Stimulated activated CD4-positive, alpha-beta T cell treated with anti-CD3 and anti-CD28 coated beads, Interleukin-4, amount 100 ng/mL, for 1 hour (primary cell): ENCODE data around the gene POTEG.
"Not testable (repeated sequence)": the region's sequence is repeated elsewhere in the genome, so short reads cannot be mapped to it uniquely, and the experiment has no call there.

Experiments
- DNase-seq: peaks from one replicate; pipeline ENCODE4 v3.0.0-alpha.2; 2020

The POTEG gene

DNA sequence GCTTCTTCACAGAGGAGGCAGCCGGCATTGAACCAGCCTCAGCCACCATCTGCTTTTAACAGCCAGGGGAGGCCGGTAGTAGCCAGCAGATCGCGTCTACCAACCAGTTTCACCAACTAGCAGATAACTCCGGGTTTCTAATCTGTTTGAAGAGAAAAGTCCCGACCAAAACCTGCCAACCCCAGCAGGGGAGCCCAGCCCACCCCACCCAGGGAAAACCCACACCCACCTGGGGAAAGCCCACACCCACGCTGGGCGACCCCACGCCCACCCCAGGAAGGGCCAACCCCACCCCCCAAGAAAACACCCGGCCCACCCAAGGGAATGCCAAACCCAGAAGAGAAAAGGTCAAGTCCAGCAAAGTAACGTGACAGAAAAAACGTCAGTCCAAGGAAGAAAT lies at the start of gene POTEG:
Gene POTEG, minus strand, starts transcription at position 101 of the 400 bp plus-strand sequence. Its CDS starts 52 bp downstream, at position 49.
- not testable (repeated sequence) for DNase-seq

GRCh38 chr14:19482093-19482492 lies 48.0 kb upstream of the POTEG start:
- DNase-seq, result not testable (repeated sequence)

DNA sequence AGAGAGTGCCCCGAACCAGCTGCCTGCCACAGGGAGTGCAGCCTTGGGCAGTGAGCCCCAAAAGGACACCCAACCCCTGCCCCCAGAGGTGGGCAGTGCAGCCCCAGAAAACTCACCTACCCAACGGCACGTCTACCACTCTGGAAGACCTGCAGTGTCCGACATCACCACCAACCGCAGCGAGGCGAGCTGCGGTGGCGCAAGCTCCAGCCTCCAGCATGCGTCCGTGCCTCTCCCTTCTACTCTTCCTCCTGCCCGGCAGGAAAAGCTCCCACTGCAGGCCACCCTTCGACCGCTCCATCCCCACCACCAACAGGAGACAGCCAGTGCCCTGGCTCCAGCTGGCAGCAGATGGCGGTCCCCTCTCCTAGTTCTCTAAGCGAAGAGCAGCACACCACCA lies 47.3 kb upstream of the POTEG start:
- DNase-seq, result not testable (repeated sequence)

DNA sequence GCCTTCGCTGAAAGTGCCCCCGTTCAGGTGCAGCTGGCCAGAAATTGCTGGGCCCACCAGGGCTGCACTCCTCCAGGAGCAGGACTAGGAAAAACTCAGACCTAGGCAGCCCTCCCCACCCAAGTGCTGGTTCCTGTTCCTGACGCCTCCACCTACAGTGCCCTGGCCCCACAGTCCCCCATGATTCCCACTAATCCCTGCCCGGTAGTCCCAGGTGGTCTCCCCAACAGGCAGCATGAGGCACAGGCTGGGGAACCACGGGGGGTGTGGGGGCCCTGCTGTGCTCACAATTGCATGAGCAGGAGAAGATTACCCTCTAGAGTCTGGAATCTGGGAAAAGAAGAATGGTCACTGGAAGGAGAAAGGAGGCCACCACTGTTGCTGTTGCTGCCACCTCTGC lies 46.4 kb upstream of the POTEG start:
- DNase-seq, result not testable (repeated sequence)

- not testable (repeated sequence) for DNase-seq
Measured at GRCh38 chr14:19445761-19446160, 11.6 kb upstream of the POTEG start.

- not testable (repeated sequence) for DNase-seq
Measured at GRCh38 chr14:19439826-19440225, 5.7 kb upstream of the POTEG start.

DNA sequence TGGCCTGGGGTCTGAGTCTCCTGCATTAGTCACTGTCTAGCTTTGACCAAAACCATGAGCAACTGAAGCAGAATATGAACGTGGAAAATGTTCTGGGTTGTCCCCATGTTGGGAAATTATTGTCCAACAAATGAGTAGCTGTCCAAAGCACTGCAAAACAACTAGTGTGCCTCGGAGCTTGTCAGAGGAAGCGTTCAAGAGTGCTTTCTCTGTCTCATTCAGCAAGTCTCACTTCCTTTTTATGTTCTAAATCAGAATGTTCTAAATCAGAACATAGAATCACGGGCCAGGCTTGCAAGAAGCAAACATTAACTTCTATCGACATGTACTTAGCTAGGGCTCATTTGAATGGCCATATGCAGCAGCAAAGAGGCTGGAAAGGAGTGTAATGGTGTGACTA lies 5.1 kb upstream of the POTEG start:
- DNase-seq, result not testable (repeated sequence)

DNA sequence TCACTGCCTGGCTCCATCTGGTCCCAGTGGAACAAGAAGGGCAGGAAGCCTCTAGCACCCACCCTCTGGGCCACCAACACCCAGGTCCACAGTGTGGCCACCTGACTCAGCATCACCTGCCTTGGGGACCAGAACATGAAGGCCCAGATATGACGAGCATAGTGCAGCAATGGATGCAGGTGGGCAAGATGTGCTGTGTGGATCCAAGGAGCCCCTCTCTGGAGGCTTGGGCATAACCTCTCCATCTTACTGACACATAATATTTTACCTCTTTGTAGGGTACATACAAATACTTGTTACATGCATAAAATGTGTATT lies 2.9 kb upstream of the POTEG start:
- not testable (repeated sequence) for DNase-seq

DNA sequence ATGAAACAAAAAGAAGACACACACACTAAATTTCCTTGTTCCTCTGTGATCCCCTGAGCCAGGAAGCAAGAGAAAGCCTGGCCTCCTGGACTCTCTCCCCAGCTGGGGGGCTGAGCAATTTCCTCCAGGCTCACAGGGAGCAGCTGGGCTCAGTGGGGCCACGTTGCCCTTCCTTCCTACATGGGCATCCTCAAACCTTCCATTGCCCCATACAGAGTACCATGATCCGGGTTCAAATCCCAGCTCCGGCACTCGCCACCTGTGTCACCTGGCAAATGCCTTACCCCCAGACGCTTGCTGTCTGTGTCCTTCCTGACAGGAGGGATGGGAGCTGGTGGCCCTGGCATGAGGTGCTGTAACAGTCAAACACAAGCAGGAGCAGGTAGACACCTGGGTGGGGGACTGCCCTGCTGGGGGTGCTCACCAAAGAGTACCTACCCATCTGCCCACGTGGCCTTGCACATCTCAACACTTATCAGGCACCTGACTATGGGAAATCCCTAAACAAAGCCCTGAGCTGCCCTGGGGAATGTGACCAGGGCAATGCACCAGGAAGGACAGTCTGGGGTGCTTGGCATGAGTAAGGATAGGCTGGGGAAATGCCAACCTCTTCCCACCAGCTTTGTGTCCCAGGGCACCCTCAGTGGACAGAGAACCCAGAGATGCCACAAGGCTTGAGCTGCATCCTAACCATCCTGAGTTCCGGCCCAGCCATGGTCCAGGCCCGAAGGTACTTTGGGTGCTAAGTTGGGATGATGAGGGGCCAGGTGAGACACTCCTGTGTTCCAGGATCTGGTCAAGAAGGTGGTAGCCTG lies 2.4 kb upstream of the POTEG start:
- DNase-seq, result not testable (repeated sequence)

GRCh38 chr14:19435852-19436251 lies 1.7 kb upstream of the POTEG start:
- not testable (repeated sequence) for DNase-seq

DNA sequence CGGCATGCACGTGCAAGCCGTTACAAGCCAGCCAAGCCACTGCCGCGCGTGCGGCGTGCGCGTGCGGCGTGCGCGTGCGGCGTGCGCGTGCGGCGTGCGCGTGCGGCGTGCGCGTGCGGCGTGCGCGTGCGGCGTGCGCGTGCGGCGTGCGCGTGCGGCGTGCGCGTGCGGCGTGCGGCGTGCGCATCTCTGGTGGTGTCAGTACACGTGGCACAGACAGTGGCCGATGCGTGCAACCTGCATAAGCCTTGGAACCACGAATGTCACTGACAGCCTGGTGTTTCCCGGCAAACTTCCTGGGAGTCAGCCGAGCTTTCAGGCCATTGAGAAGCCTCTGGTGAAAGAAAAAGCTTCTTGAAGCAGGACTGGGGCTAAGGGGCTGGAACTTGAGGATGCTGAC lies 750 bp upstream of the POTEG start:
- DNase-seq, result not testable (repeated sequence)

GRCh38 chr14:19433765-19434164 lies 376 bp downstream of the POTEG start:
- DNase-seq, result not testable (repeated sequence)

DNA sequence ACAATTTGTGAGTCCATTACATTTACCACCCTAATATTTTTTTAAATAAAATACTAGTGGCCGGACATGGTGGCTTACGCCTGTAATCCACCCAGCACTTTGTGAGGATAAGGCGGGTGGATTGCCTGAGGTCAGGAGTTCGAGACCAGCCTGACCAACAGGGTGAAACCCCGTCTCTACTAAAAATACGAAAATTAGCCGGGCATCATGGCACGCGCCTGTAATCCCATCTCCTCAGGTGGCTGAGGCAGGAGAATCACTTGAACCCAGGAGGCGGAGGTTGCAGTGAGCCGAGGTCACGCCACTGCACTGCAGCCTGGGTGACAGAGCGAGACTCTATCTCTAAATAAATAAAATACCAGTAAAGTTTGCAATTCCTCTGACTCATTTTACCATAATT lies 25.6 kb downstream of the POTEG start:
- DNase-seq, result not testable (repeated sequence)

DNA sequence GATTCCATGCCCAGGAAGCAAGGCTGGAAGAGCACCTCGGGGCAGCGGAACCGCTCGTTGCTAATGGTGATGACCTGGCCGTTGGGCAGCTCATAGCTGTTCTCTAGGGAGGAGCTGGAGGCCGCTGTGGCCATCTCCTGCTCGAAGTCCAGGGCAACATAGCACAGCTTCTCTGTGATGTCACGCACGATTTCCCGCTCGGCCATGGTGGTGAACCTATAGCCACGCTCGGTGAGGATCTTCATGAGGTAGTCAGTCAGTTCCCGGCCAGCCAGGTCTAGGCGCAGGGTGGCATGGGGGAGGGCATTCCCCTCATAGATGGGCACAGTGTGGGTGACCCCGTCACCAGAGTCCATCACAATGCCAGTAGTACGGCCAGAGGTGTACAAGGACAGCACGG lies 32.0 kb downstream of the POTEG start:
- not testable (repeated sequence) for DNase-seq

DNA sequence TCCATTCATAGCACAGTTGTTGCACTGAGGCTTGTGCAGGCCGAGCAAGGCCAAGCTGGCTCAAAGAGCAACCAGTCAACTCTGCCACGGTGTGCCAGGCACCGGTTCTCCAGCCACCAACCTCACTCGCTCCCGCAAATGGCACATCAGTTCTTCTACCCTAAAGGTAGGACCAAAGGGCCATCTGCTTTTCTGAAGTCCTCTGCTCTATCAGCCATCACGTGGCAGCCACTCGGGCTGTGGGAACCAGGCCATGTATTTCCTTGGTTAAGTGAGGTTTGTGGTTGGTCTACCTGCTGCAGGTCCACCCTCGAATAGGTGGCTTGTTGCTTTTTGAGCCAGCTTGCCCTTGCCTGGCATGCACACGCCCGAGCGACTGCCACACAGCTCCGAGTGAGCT lies 39.4 kb downstream of the POTEG start:
- DNase-seq, result not testable (repeated sequence)

DNA sequence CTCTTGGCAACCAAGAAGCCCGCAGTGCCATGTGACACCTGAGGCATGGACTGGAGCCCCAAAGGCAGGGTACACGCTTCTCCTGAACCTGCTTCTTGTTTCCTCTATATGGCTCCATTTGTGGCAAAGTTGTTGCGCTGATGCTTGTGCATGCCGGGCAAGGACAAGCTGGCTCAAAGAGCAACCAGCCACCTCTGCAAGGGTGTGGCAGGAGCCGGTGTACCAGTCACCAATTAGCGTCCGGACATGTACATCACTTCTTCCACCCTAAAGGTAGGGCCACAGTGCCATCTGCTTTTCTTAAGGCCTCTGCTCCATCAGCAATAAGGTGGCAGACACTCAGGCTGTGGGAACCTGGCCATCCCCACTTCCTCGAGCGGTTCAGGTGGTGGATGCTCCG lies 43.9 kb downstream of the POTEG start:
- not testable (repeated sequence) for DNase-seq

DNA sequence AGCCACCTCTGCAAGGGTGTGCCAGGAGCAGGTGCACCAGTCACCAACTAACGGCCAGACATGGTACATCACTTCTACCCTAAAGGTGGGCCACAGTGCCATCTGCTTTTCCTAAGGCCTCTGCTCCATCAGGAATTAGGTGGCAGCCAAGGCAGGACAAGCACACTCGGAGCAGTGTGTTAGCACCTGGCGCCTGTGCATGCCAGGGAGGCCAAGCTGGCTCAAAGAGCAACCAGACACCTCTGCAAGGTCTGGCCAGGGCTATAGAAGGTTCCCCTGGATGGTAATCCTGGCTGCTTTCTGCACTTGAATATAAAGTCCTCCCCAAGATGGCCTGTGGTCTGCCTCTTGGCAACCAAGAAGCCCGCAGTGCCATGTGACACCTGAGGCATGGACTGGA lies 45.4 kb downstream of the POTEG start:
- DNase-seq, result not testable (repeated sequence)

DNA sequence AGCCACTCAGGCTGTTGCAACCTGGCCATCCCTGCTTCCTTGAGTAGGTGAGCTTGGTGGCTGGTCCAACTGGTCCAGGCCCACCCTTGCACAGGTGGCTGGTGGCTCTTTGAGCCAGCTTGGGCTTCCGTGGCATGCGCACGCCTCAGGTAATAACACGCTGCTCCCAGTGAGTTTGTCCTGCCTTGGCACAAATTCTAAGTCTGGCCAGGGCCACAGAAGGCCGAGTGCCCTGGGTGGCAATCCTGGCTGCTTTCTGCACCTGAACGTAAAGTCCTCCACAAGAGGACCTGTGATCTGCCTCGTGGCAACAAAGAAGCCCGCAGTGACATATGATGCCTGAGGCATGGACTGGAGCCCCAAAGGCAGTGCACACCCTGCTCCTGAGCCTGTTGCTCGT lies 47.1 kb downstream of the POTEG start:
- DNase-seq, result not testable (repeated sequence)

GRCh38 chr14:19386309-19386708 lies 47.8 kb downstream of the POTEG start:
- not testable (repeated sequence) for DNase-seq

DNA sequence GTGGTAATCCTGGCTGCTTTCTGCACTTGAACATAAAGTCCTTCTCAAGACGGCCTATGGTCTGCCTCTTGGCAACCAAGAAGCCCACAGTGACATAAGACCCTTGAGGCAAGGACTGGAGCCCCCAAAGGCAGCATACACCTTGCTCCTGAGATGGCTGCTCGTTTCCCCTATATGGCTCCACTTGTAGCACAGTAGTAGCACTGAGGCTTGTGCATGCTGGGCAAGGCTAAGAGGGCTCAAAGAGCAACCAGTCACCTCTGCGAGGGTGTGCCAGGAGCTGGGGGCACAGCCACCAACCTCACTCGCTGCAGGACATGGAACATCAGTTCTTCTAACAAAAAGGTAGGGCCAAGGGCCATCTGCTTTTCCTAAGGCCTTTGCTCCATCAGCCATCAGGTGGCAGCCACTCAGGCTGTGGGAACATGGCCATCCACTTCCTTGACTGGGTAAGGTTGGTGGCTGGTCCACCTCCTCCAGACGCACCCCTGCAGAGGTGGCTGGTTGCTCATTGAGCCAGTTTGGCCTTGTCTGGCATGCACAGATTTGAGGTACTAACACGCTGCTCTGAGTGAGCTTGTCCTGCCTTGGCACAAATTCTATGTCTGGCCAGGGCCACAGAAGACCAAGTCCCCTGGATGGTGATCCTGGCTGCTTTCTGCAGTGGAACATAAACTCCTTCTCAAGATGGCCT lies 49.9 kb downstream of the POTEG start:
- DNase-seq, result not testable (repeated sequence)

GRCh38 chr14:19383008-19383584 lies 51.0 kb downstream of the POTEG start:
- DNase-seq, result not testable (repeated sequence)

- DNase-seq, result not testable (repeated sequence)
Measured at GRCh38 chr14:19380137-19380536, 54.0 kb downstream of the POTEG start.

- not testable (repeated sequence) for DNase-seq
Measured at GRCh38 chr14:19374451-19374903, 59.7 kb downstream of the POTEG start.
